NCI-H774 (cell line): ENCODE results near the gene EVPL.
"Not testable (repeated sequence)": the region's sequence is repeated elsewhere in the genome, so short reads cannot be mapped to it uniquely, and the experiment has no call there.

Source experiments
- DNase-seq: peaks from one replicate; lab custom pipeline; 2025; lab: John Stamatoyannopoulos, UW

The EVPL gene

GRCh38 chr17:75996665-75997590 lies 30.2 kb downstream of the EVPL start:
- no peak for DNase-seq

DNA sequence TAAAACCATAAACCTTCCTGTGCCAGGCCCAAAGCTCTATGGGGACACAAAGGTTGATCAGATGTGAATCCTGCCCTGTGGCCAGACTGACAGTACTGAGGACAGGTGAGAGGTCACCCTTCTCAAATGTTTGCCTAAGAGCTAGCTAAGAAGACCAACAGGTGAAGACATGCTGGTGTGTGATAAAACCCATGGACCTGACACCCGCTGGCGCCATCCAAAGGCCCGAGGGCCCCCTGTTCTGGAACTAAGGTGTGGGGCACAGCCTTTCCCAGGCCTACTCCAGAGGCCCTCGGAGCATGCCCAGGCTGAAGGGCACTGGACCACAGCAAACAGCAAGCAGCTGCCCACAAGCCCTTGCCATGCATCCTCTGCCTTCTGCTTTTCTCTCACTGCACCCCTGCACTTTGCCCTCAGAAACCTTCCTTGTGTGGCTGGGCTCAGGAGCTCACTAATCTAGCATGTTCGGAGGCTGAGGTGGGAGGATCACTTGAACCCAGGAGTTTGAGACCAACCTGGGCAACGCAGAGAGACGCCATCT lies 31.7 kb downstream of the EVPL start:
- DNase-seq, result no peak

GRCh38 chr17:75994802-75995370 lies 32.2 kb downstream of the EVPL start:
- no peak for DNase-seq

DNA sequence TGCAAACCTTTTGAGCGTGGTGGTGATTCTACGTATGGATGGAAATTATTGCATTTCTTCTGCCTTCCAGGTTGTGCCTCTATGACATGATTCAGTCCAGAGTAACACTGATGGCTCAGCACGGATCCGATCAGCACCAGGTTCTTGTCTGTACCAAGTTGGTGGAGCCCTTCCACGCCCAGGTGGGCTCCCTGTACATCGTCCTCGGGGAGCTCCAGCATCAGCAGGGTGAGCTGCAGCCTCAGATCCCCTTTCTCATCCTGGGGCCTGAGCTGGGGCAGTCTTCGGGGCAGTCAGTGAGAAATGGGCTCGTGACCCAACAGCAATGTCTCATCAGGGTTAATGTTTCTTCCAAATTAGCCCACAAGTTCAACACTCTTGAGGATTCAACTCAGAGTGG lies 35.7 kb downstream of the EVPL start:
- no peak for DNase-seq

- no peak for DNase-seq
Measured at GRCh38 chr17:75987041-75987440, 40.1 kb downstream of the EVPL start.

- DNase-seq, result no peak
Measured at GRCh38 chr17:75985986-75986385, 41.1 kb downstream of the EVPL start.

DNA sequence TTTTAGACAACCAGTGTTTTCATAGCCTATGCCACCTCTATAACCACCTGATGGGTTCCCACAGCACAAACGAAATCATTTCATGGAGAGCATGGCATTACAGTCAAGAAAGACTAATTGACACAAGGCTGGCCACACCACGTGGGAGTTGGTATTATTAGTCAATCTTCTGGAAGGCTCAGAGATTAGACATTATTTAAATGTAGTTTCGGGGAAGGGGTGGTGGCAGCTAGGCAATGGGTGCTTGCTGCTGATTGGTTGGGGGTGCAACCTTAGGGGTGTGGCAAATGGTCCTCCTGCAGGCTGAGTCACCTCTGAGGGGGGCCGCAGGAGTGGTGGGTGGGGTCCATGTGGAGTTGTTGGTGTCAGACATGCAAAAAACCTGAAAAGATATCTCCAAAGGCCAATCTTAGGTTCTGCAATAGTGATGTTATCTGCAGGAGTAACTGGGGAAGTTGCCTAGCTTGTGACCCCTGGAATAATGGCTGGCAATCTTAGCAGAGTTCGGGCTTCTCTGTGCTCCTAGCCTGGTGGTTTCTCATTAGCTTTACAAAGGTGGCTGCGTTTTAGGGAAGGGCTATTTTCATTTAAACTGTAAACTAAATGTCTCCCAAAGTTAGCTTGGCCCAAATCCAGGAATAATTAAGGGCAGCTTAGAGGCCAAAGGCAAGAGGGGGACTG lies 43.5 kb downstream of the EVPL start:
- no peak for DNase-seq

GRCh38 chr17:75981019-75981615 lies 46.0 kb downstream of the EVPL start:
- no peak for DNase-seq

- peak; percentile 9 for DNase-seq
Measured at GRCh38 chr17:75980188-75981018, 46.7 kb downstream of the EVPL start.

DNA sequence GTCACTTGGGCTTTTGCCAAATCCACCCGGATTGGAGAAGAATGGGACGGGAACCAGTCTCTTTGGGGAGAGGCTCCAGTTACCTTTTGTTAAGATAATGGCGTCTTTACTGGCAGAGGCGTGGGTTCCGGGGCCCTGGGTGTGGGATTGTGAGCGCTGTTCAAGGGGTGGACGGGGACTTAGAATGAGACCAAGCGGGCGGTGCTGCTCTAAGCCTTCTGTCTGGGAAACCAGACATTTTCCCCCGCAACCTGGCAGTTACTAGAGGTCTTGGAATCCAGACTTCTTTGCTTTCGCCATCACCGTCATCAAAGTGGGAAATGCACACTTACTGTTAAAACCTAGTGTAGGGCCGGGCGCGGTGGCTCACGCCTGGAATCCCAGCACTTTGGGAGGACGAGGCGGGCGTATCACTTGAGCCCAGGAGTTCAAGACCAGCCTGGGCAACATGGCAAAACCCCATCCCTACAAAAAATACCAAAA lies 47.4 kb downstream of the EVPL start:
- DNase-seq, result no peak

DNA sequence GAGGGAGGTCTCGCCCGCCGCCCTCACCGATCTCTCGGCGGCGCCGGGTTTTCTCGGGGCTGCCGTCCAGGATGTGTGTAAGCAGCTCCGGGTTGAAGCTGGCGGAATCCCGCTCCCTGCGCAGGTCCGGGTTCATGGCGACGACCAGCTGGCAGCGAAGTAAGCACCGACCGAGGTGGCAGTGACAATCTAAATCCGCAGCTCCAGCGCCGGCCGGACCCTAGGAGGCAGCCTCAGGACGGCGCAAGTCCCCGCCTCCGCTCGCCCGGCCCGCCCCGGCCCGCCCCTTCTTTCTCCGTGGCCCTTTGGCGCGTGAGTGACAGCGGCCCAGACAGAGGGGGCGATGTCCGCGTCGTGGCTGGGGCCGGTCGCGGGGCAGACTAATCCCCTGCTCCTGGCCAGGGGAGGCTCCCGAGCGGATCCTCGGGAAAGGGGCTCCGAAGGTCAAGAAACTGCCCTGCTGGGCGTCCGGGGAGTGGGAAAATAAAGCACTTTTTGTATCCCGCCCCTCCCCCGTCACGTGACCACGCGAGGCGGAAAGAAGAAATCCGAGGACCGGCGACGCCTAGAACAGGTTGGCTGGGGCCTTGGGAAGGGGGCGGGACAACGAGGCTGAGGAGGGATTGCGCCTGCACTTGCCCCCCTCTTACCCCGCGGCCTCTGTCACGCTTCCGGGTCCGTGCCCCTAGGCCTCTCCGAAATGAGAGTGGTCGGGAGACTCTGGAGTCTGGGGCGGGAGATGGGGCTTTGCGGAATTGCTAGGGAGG lies 48.0 kb downstream of the EVPL start, which contains the start of the genes ACOX1 and TEN1:
TSS of gene ACOX1 (minus strand) at position 229 of the 767 bp plus-strand sequence. CDS start at position 136, 93 bp downstream.
TSS of gene TEN1 (plus strand) at position 303 of the 767 bp plus-strand sequence. CDS start 6,953 bp downstream, outside the sequence.
- peak; percentile 99 for DNase-seq

GRCh38 chr17:75976175-75976848 lies 50.8 kb downstream of the EVPL start:
- no peak for DNase-seq

DNA sequence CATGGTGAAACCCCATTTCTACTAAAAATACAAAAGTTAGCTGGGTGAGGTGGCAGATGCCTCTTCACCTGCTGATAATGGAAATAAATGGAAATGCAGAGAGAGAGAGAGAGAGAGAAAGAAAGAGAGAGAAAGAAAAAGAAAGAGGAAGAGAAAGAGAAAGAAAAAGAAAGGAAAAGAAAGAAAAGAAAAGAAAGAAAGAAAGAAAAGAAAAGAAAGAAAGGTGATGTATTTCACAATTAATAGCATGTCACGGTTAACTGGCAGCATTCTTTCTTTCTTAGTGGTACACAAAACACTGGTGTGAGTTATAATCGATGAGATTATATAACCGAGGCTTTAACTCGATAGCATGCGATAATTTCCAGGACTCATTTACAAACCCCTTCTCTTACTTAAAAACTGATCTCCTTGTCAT lies 51.3 kb downstream of the EVPL start:
- no peak for DNase-seq

DNA sequence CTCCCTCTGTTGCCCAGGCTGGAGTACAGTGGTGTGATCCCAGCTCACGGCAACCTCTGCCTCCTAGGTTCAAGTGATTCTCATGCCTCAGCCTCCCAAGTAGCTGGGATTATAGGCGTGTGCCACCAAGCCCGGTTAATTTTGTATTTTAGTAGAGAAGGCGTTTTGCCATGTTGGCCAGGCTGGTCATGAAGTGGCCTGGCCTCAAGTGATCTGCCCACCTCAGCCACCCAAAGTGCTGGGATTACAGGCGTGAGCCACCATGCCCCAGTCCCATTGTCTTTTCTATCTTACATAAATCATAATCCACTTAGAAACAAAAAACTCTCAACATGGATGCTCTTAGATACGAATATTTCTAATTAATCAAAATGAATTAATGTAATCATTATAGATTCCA lies 51.9 kb downstream of the EVPL start:
- not testable (repeated sequence) for DNase-seq

- DNase-seq, result no peak
Measured at GRCh38 chr17:75970626-75971025, 56.5 kb downstream of the EVPL start.

DNA sequence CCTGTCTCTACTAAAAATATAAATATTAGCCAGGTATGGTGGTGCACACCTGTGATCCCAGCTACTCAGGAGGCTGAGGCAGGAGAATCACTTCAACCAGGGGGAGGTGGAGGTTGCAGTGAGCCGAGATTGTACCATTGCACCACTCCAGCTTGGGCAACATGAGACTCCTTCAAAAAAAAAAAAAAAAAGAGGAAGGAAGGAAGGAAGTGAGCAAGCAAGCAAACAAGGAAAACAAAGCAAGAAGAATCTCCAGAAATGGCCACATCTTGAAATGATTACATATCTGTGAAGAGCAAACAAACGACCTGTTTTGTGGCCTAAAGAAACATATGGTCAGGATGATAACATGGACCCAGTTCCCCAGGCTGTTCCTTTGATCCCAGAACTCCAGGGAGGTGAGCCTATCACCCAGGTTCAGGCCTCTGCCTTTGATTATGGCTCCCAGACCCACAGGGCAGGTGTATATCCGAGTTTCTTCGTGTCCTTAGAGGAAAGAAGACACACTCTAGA lies 57.0 kb downstream of the EVPL start:
- DNase-seq, result no peak

GRCh38 chr17:75969044-75969443 lies 58.1 kb downstream of the EVPL start:
- DNase-seq, result not testable (repeated sequence)

GRCh38 chr17:75965468-75965867 lies 61.6 kb downstream of the EVPL start:
- DNase-seq, result no peak

GRCh38 chr17:75959839-75960511 lies 67.1 kb downstream of the EVPL start:
- no peak for DNase-seq
